Natural killer cell (primary cell): ENCODE data around the gene ARAP1. TPM values are rescaled to one million over a fixed set of nuclear protein-coding genes. Genes with fewer than 3 reads are reported as not detected.

Experiments
- ATAC-seq, 3 donors: fragments of 150-1000 bp in 2 of 3; fragments of 200-7000 bp in 1 of 3; cut with Tn5 transposase; 1 replicate in 1 of 3; 2 replicates in 2 of 3; pipeline ENCODE4 v1.10.0; 2021; ENCODE audit warnings: mild to moderate bottlenecking in 2 of 3, moderate library complexity in 2 of 3
- DNase-seq, 2 donors: peaks; one replicate each; pipeline versions ENCODE4 v3.0.0 to v3.0.0-alpha.2; 2013 to 2021; ENCODE audit warnings: mixed read lengths in 1 of 2
- H3K27ac ChIP-seq: one replicate; pipeline ENCODE4 v1.5.1; 2013; ENCODE audit warnings: mild to moderate bottlenecking, low read length
- H3K27me3 ChIP-seq: one replicate; pipeline ENCODE4 v1.6.1; 2013; ENCODE audit warnings: low read length; ENCODE audit not compliant: control insufficient read depth, insufficient read depth
- H3K36me3 ChIP-seq: one replicate; pipeline ENCODE4 v1.6.1; 2013; ENCODE audit warnings: low read length; ENCODE audit not compliant: control insufficient read depth, insufficient read depth
- H3K4me1 ChIP-seq: one replicate; pipeline ENCODE4 v1.6.1; 2013; ENCODE audit warnings: low read length; ENCODE audit not compliant: control insufficient read depth, insufficient read depth
- H3K4me3 ChIP-seq: one replicate; pipeline ENCODE4 v1.5.1; 2013; ENCODE audit warnings: low read length
- H3K9me3 ChIP-seq: one replicate; pipeline ENCODE4 v1.6.1; 2013; ENCODE audit warnings: low read length; ENCODE audit not compliant: control insufficient read depth, insufficient read depth
- H3K27ac Mint-ChIP-seq, 2 donors: one replicate each; pipeline ENCODE4 v1.8.0; 2022; ENCODE audit warnings: mild to moderate bottlenecking in 2 of 2, mixed read lengths in 2 of 2, moderate library complexity in 1 of 2
- H3K27me3 Mint-ChIP-seq, 2 donors: one replicate each; pipeline ENCODE4 v1.8.0; 2022; ENCODE audit warnings: low read depth in 2 of 2, mixed read lengths in 2 of 2
- H3K36me3 Mint-ChIP-seq: one replicate; pipeline ENCODE4 v1.8.0; 2022; ENCODE audit warnings: mixed read lengths
- H3K4me1 Mint-ChIP-seq, 2 donors: one replicate each; pipeline ENCODE4 v1.8.0; 2022; ENCODE audit warnings: mixed read lengths in 2 of 2
- H3K4me3 Mint-ChIP-seq: one replicate; pipeline ENCODE4 v1.8.0; 2022; ENCODE audit warnings: mild to moderate bottlenecking, moderate library complexity, mixed read lengths
- H3K9me3 Mint-ChIP-seq, 2 donors: one replicate each; pipeline ENCODE4 v1.8.0; 2022; ENCODE audit warnings: mixed read lengths in 2 of 2
- CTCF ChIP-seq: fragments of 200-600 bp; IDR thresholded peaks from one replicate; pipeline ENCODE4 v1.8.0; 2022; ENCODE audit warnings: antibody characterized with exemption
- WGBS: methylation state at CpG from one replicate; pipeline ENCODE4 v1.1.7; 2013; ENCODE audit warnings: missing lambda C conversion rate; ENCODE audit not compliant: insufficient coverage; 5-methylcytosine and 5-hydroxymethylcytosine counted together
- intact Hi-C: fragments of 100-400 bp; cut with micrococcal nuclease; formaldehyde crosslinking; loops from one replicate; pipeline ENCODE4 v1.14.2; 2022
- total RNA-seq, 4 donors: library from RNA; stranded (reverse); fragments of 120-200 nt in 1 of 4; gene quantifications; one replicate each; pipeline versions ENCODE4 v1.2.3 to v1.2.4, GENCODE V29; 2013 to 2022

The ARAP1 gene
- total RNA-seq, 3 donors from 2014 or later (not counting 1 experiment from before 2014, with no cell fraction given), result 293 to 327 (median 296) TPM

- ATAC-seq (no peak), DNase-seq (no peak)
- H3K27me3 Mint-ChIP-seq, result no peaks in the 10 kb centered on the region
- peaks cover 27 to 49% of the 10 kb centered on the region in 2 donors for H3K4me1 Mint-ChIP-seq
- no peaks in the 10 kb centered on the region for H3K4me1 ChIP-seq
- H3K27me3 ChIP-seq, result no peaks in the 10 kb centered on the region
- H3K36me3 ChIP-seq, result peaks cover 92% of the 10 kb centered on the region
- no peaks in the 10 kb centered on the region for H3K9me3 ChIP-seq
- TF ChIP-seq CTCF, result no peak
- intact Hi-C loops, result no loop called here
- H3K27ac ChIP-seq, result no peak overlapping the region
- no peaks in the 10 kb centered on the region for H3K9me3 Mint-ChIP-seq
- peak overlapping the region; percentile 46 to 86 for H3K27ac Mint-ChIP-seq
- no peak overlapping the region for H3K4me3 ChIP-seq
- WGBS, result 95% methylated on average over 11 of the region's 12 CpGs
- peaks cover 12% of the 10 kb centered on the region for H3K36me3 Mint-ChIP-seq
- no peak overlapping the region for H3K4me3 Mint-ChIP-seq
Observed at GRCh38 chr11:72705442-72706365, 46.5 kb downstream of the ARAP1 start.

DNA sequence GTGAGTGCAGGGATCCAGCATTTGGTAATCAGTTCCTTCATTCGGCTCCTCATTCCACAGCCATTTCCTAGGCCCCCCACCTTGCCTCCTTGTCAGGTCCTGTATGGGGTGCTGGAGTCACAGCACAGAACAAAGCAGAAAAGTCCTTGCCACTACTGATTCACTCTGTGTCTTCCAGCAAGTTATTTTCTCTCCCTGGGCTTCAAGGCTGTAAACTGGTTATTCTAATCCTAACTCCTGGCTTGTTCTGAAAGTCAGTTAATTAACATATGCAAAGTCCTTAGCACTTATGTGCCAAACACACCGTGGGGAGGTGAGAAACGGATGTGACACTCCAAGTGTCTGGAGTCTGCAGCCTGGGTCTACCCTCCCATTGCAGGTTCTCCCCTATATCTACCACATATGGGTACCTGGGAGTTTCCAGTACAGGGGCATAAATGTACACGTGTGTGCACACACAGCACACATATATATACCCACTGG lies 47.4 kb downstream of the ARAP1 start:
- Histone ChIP-seq H3K27me3 (no peaks in the 10 kb centered on the region), H3K4me3 (no peak overlapping the region), H3K36me3 (peaks cover 92% of the 10 kb centered on the region), H3K4me1 (no peaks in the 10 kb centered on the region), H3K9me3 (no peaks in the 10 kb centered on the region), H3K27ac (no peak overlapping the region)
- H3K27ac Mint-ChIP-seq, result peak overlapping the region; percentile 46 to 62
- peaks cover 25 to 46% of the 10 kb centered on the region in 2 donors for H3K4me1 Mint-ChIP-seq
- no peaks in the 10 kb centered on the region for H3K9me3 Mint-ChIP-seq
- TF ChIP-seq CTCF, result no peak
- no peak overlapping the region for H3K4me3 Mint-ChIP-seq
- ATAC-seq, result no peak
- 83% methylated on average over 3 of the region's 4 CpGs for WGBS
- intact Hi-C loops, result no loop called here
- H3K36me3 Mint-ChIP-seq, result peaks cover 12% of the 10 kb centered on the region
- no peaks in the 10 kb centered on the region for H3K27me3 Mint-ChIP-seq
- no peak for DNase-seq

- H3K36me3 Mint-ChIP-seq, result peaks cover 12% of the 10 kb centered on the region
- 95% methylated on average over 13 of the region's 13 CpGs for WGBS
- H3K27me3 Mint-ChIP-seq, result no peaks in the 10 kb centered on the region
- Histone ChIP-seq H3K9me3 (no peaks in the 10 kb centered on the region), H3K4me3 (no peak overlapping the region), H3K36me3 (peaks cover 92% of the 10 kb centered on the region), H3K27me3 (no peaks in the 10 kb centered on the region), H3K27ac (no peak overlapping the region), H3K4me1 (no peaks in the 10 kb centered on the region)
- peaks cover 24 to 46% of the 10 kb centered on the region in 2 donors for H3K4me1 Mint-ChIP-seq
- peak in 2 of 3 donors; percentile 31 to 38 for ATAC-seq
- TF ChIP-seq CTCF, result no peak
- intact Hi-C loops, result no loop called here
- DNase-seq, result no peak
- peak overlapping the region in 1 of 2 donors; percentile 38 for H3K27ac Mint-ChIP-seq
- H3K4me3 Mint-ChIP-seq, result no peak overlapping the region
- H3K9me3 Mint-ChIP-seq, result no peaks in the 10 kb centered on the region
Observed at GRCh38 chr11:72704028-72704782, 48.0 kb downstream of the ARAP1 start.
